ENCODE measurements around the gene NDUFB8. TPM values are rescaled to one million over a fixed set of nuclear protein-coding genes. Genes with fewer than 3 reads are reported as not detected.

Gene NDUFB8
- total and polyA plus RNA-seq, 5 experiments from 2014 or later: 170 to 585 (median 520) TPM

DNA sequence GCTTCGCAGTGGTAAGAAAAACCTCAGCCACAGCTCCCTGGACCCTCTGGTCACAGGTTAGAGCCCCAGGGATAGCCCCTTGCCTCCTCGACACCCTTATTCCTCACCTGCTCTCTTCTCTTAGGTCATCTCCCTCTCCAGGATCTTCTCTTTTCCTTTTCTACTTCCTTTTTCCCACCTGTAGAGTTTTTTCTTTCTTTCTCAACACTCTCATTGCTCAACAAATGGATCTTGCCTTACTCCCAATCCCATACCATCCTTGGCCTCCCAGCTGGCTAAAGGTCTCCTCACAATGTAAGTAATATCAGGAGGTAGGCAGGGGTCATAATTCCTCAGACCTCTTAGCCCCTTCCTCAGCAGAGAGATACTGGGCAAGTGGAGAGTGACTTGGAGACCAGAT lies 49.7 kb downstream of the NDUFB8 start:
- POLR2A ChIA-PET: no interaction called here
- Mint-ChIP-seq H3K4me1 (peaks cover 11 to 26% (median 17%) of the 10 kb centered on the region in 4 donors), H3K27me3 (peaks cover 11 to 30% (median 16%) of the 10 kb centered on the region in 5 donors), H3K36me3 (peaks cover 0 to 5% (median 0%) of the 10 kb centered on the region in 3 donors), H3K27ac (no peak overlapping the region), H3K4me3 (no peak overlapping the region), H3K9me3 (no peaks in the 10 kb centered on the region)
- DNase-seq (no peak), ATAC-seq (no peak)

DNA sequence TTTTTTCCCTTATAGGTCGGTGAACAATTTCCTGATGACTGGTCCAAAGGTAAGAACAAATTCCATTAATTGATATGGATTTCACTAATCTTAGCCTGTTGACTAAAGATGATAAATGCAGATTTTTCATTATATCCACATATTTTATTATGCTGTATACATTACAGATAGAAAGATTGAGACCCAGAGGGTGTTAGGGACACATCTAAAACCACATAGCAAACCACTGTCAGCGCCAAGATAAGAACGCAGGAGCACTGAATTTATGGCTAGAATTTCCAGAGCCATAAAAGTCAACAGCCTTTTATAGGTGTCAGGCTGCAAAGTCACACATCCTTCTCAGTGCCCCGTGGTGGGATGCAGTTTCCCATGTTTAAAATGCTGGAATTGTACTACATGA lies 50.6 kb downstream of the NDUFB8 start:
- no peak overlapping the region for H3K4me3 Mint-ChIP-seq
- no peaks in the 10 kb centered on the region for H3K9me3 Mint-ChIP-seq
- peaks cover 11 to 26% (median 17%) of the 10 kb centered on the region in 4 donors for H3K4me1 Mint-ChIP-seq
- no peak overlapping the region for H3K27ac Mint-ChIP-seq
- POLR2A ChIA-PET: no interaction called here
- H3K36me3 Mint-ChIP-seq: no peaks in the 10 kb centered on the region
- no peak for ATAC-seq
- peaks cover 13 to 30% (median 16%) of the 10 kb centered on the region in 5 donors for H3K27me3 Mint-ChIP-seq
- DNase-seq: no peak

GRCh38 chr10:100477970-100478369 lies 51.7 kb downstream of the NDUFB8 start:
- DNase-seq (no peak), ATAC-seq (no peak)
- Mint-ChIP-seq H3K36me3 (no peaks in the 10 kb centered on the region), H3K9me3 (no peaks in the 10 kb centered on the region), H3K27me3 (peaks cover 15 to 30% (median 16%) of the 10 kb centered on the region in 5 donors), H3K27ac (no peak overlapping the region), H3K4me3 (no peak overlapping the region), H3K4me1 (peaks cover 7 to 16% (median 12%) of the 10 kb centered on the region in 4 donors)
- POLR2A ChIA-PET: no interaction called here

Other genes starting within 250 kb of the NDUFB8 start
- gene BLOC1S2, start 243.2 kb downstream of the NDUFB8 start, total RNA-seq: 10 to 100 TPM; 37.8 to 39.2 TPM
- gene BLOC1S2, start 243.2 kb downstream of the NDUFB8 start, polyA plus RNA-seq: 10 to 100 TPM; 61.3 to 76.1 (median 73.6) TPM
- not detected for gene PKD2L1, start 199.6 kb downstream of the NDUFB8 start, total RNA-seq
- not detected for gene PKD2L1, start 199.6 kb downstream of the NDUFB8 start, polyA plus RNA-seq
- gene SCD, start 182.6 kb downstream of the NDUFB8 start, total RNA-seq: 1 to 10 TPM; 1.4 TPM
- 1 to 10 TPM; 2.8 to 5.5 (median 4.4) TPM for gene SCD, start 182.6 kb downstream of the NDUFB8 start, polyA plus RNA-seq
- not detected for gene WNT8B, start 66.9 kb downstream of the NDUFB8 start, total RNA-seq
- gene WNT8B, start 66.9 kb downstream of the NDUFB8 start, polyA plus RNA-seq: 1 to 10 TPM in 1 of 3 donors, under 1 TPM in 2; 0.14 to 1.1 (median 0.24) TPM
- gene SEC31B, start 10.0 kb downstream of the NDUFB8 start, total RNA-seq: 10 to 100 TPM; 60.1 to 61.7 TPM
- 1 to 10 TPM in 2 of 3 donors, under 1 TPM in 1; 0.98 to 2.3 (median 2.0) TPM for gene SEC31B, start 10.0 kb downstream of the NDUFB8 start, polyA plus RNA-seq
- 10 to 100 TPM; 63.5 to 65.3 TPM for gene HIF1AN, start 6.1 kb upstream of the NDUFB8 start, total RNA-seq
- gene HIF1AN, start 6.1 kb upstream of the NDUFB8 start, polyA plus RNA-seq: 10 to 100 TPM; 24.7 to 28.6 (median 26.9) TPM
- not detected for gene PAX2, start 215.7 kb upstream of the NDUFB8 start, total RNA-seq
- gene PAX2, start 215.7 kb upstream of the NDUFB8 start, polyA plus RNA-seq: not detected